Endothelial cell of umbilical vein (primary cell): ENCODE results near the gene SHISA8. TPM values are rescaled to one million over a fixed set of nuclear protein-coding genes. Genes with fewer than 3 reads are reported as not detected.

Experiments
- BruUV-seq: library from RNA; stranded (reverse); fragments of 400-500 nt; replicated peaks from 2 replicates; lab custom pipeline; 2021; lab: Mats Ljungman, UMichigan
- CTCF ChIA-PET: fragments of 300-600, 350-600 bp; sonication (Branson Sonifier 250); formaldehyde crosslinking; loops from one replicate; lab custom pipeline; 2021; ENCODE audit warnings: antibody characterized with exemption, inconsistent platforms; lab: Charles Lee
- POLR2A ChIA-PET: fragments of 300-600, 350-600 bp; sonication (Branson Sonifier 250); formaldehyde crosslinking; loops from one replicate; lab custom pipeline; 2021; ENCODE audit warnings: antibody characterized with exemption, inconsistent platforms; lab: Charles Lee
- DNase-seq: peaks from one replicate; pipeline ENCODE4 v3.0.0-alpha.2; 2011; ENCODE audit warnings: low read depth, low spot score
- FAIRE-seq: peaks from 2 replicates; lab custom pipeline; 2011; peaks lifted over from hg19 to GRCh38; lab: Jason Lieb, UNC
- H2AFZ ChIP-seq: 2 replicates; pipeline ENCODE4 v1.6.0; 2012; ENCODE audit warnings: low read depth, low read length, control low read depth, inconsistent platforms
- H3K27ac ChIP-seq: 2 replicates; pipeline ENCODE4 v1.5.1; 2011; ENCODE audit warnings: low read depth, mild to moderate bottlenecking, control low read depth, low read length, moderate library complexity; ENCODE audit not compliant: insufficient read depth
- H3K27me3 ChIP-seq, 2 experiments: 2 replicates each; pipeline versions ENCODE4 v1.6.0 to v1.6.1; 2011; ENCODE audit warnings: low read length in 2 of 2, mixed read lengths in 1 of 2; ENCODE audit not compliant: control insufficient read depth in 2 of 2, insufficient read depth in 2 of 2
- H3K36me3 ChIP-seq, 2 experiments: 2 replicates in 1 of 2; 3 replicates in 1 of 2; pipeline ENCODE4 v1.5.1; 2011; ENCODE audit warnings: low read length in 2 of 2, mild to moderate bottlenecking in 1 of 2, moderate library complexity in 1 of 2; ENCODE audit not compliant: control insufficient read depth in 2 of 2, insufficient read depth in 2 of 2; ENCODE audit errors: extremely low read depth in 1 of 2
- H3K4me1 ChIP-seq: 3 replicates; pipeline ENCODE4 v1.5.1; 2011; ENCODE audit warnings: mild to moderate bottlenecking, low read length; ENCODE audit not compliant: control insufficient read depth, insufficient read depth; ENCODE audit errors: extremely low read depth
- H3K4me2 ChIP-seq: 2 replicates; pipeline ENCODE4 v1.6.1; 2011; ENCODE audit warnings: low read length, control low read depth, mixed read lengths; ENCODE audit not compliant: insufficient read depth
- H3K4me3 ChIP-seq, 3 experiments: fragments of 200-600 bp in 1 of 3; sonication (generic), shearing (Covaris generic) in 1 of 3; replicated peaks in 1 of 3; 2 replicates each; pipeline ENCODE4 v1.5.1; 2011 to 2016; ENCODE audit warnings: control low read depth in 3 of 3, low read length in 3 of 3, mild to moderate bottlenecking in 2 of 3, inconsistent platforms in 1 of 3, low read depth in 1 of 3, moderate library complexity in 1 of 3; ENCODE audit not compliant: insufficient read depth in 1 of 3
- H3K79me2 ChIP-seq: 2 replicates; pipeline ENCODE4 v1.6.0; 2012; ENCODE audit warnings: low read length, inconsistent platforms; ENCODE audit not compliant: control insufficient read depth, insufficient read depth
- H3K9ac ChIP-seq: replicated peaks from 2 replicates; pipeline ENCODE3; 2011; ENCODE audit warnings: low read length, control low read depth; ENCODE audit not compliant: insufficient read depth; ENCODE audit errors: extremely low read depth
- H3K9me1 ChIP-seq: replicated peaks from 3 replicates; pipeline ENCODE4 v1.6.0; 2011; ENCODE audit warnings: mild to moderate bottlenecking, low read length; ENCODE audit not compliant: control insufficient read depth, insufficient read depth; ENCODE audit errors: extremely low read depth
- H3K9me3 ChIP-seq: replicated peaks from 2 replicates; pipeline ENCODE4 v1.5.1; 2012; ENCODE audit warnings: low read length, inconsistent platforms; ENCODE audit not compliant: control insufficient read depth, insufficient read depth
- H4K20me1 ChIP-seq: replicated peaks from 2 replicates; pipeline ENCODE3; 2011; ENCODE audit warnings: mild to moderate bottlenecking, low read length; ENCODE audit not compliant: control insufficient read depth, insufficient read depth; ENCODE audit errors: extremely low read depth
- FOS ChIP-seq: IDR thresholded peaks from 2 replicates; pipeline ENCODE4 v1.6.1; 2011; ENCODE audit warnings: mild to moderate bottlenecking, low read length, moderate library complexity, borderline replicate concordance; ENCODE audit not compliant: insufficient read depth
- JUN ChIP-seq: IDR thresholded peaks from 2 replicates; pipeline ENCODE4 v1.6.1; 2011; ENCODE audit warnings: borderline replicate concordance, low read depth; ENCODE audit not compliant: insufficient read length, insufficient read depth
- MYC ChIP-seq: IDR thresholded peaks from one replicate; pipeline ENCODE4 v1.6.1; 2011; ENCODE audit warnings: mild to moderate bottlenecking, low read depth, low read length
- POLR2A ChIP-seq: IDR thresholded peaks from 2 replicates; pipeline ENCODE4 v1.6.1; 2012; ENCODE audit warnings: low read depth, mild to moderate bottlenecking, control low read depth, low read length
- POLR2AphosphoS5 ChIP-seq: IDR thresholded peaks from 2 replicates; pipeline ENCODE4 v1.6.1; 2012; ENCODE audit warnings: low read depth, mild to moderate bottlenecking, control low read depth, low read length, moderate library complexity; ENCODE audit not compliant: insufficient read depth
- dilution Hi-C: fragments of 300-500 bp; cut with MboI; formaldehyde crosslinking; loops from one replicate; pipeline ENCODE4 v1.15.0; 2019; ENCODE audit warnings: low sequenced_read_pairs; ENCODE audit not compliant: extremely low pct_ligation_motif_present
- intact Hi-C: fragments of 100-400 bp; cut with micrococcal nuclease; formaldehyde crosslinking; loops from one replicate; pipeline ENCODE4 v1.10.0; 2022
- polyA plus RNA-seq, 4 experiments: library from polyadenylated mRNA; depleted of rRNA in 3 of 4; stranded (reverse) in 3 of 4; unstranded in 1 of 4; fragments of >200 nt; gene quantifications; 2 replicates each; pipeline versions ENCODE4 v1.2.1 to v1.2.3, GENCODE V29; 2011 to 2012; ENCODE audit warnings: missing spikeins in 1 of 4
- total RNA-seq: library from RNA; stranded (reverse); gene quantifications from 2 replicates; pipeline ENCODE4 v1.2.3, GENCODE V29; 2021
- TF ChIP-seq, protein P1 (sequence below): IDR thresholded peaks from 2 replicates; pipeline ENCODE4 v1.6.1; 2011; ENCODE audit not compliant: insufficient read depth, insufficient read length

SHISA8 gene
- total and polyA plus RNA-seq, 2 donors (not counting 3 experiments of a cell fraction or from before 2014, with no cell fraction given), result not detected

DNA sequence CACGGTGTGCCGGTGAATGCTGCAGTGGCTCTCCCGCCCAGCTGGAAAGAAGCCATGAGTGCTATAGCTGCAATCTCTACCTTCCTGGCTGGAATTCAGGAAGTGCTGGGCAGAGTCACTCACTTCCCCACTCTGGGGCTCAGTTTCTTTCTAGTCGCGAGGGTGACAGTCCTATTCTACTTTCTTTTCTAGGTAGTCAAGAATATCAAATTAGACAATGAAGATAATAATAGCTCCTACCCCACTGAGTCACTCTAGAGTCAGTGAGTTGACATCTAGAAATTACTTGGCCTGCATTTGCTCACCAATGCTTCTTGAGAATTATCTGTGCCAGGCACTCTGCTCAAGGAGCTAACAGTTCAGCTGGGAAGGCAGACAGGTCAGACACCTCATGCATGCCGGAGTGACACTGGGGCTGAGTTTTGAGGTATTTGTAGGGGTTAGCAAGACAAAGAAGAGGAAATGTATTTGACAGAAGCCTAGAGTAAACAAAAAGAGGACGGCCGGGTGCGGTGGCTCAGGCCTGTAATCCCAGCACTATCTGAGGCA, 28.9 kb upstream of the SHISA8 start:
- Histone ChIP-seq H3K27ac (peak overlapping the region; percentile 44), H3K9me1 (no peaks in the 10 kb centered on the region), H3K9ac (peak overlapping the region; percentile 15), H3K4me3 (peak overlapping the region in 1 of 3 experiments; percentile 2), H3K4me1 (peaks cover 33% of the 10 kb centered on the region), H2AFZ (peak overlapping the region; percentile 5), H3K36me3 (no peaks in the 10 kb centered on the region), H4K20me1 (no peaks in the 10 kb centered on the region), H3K79me2 (peaks cover 5% of the 10 kb centered on the region), H3K9me3 (no peaks in the 10 kb centered on the region), H3K27me3 (no peaks in the 10 kb centered on the region), H3K4me2 (peak overlapping the region; percentile 55)
- FAIRE-seq (peak; percentile 82), DNase-seq (peak; percentile 42)
- dilution Hi-C loops (no loop called here), intact Hi-C loops (no loop called here)
- no peak for TF ChIP-seq MYC
- peak; percentile 21 for TF ChIP-seq POLR2AphosphoS5
- peak; percentile 19 for TF ChIP-seq POLR2A
- peak; percentile 23 for TF ChIP-seq JUN
- TF ChIP-seq FOS, result peak; percentile 33
- TF ChIP-seq, protein P1, sequence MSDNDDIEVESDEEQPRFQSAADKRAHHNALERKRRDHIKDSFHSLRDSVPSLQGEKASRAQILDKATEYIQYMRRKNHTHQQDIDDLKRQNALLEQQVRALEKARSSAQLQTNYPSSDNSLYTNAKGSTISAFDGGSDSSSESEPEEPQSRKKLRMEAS, result no peak
- POLR2A ChIA-PET, result no interaction called here
- CTCF ChIA-PET, result interaction anchor here (0.7 to 3.4 kb wide), 8 partner anchors 18 to 501 kb away, joined by 3 to 46 read pairs (median 8); partner anchors contain the start of gene MEI1
- BruUV-seq, result no TSS peak
